Colonic mucosa (tissue), 4 donors: ENCODE data around the gene CDNF. TPM values are rescaled to one million over a fixed set of nuclear protein-coding genes. Genes with fewer than 3 reads are reported as not detected.

ENCODE experiments used
- DNase-seq: peaks from one replicate; pipeline ENCODE4 v3.0.0-alpha.2; 2020
- H3K27ac ChIP-seq: fragments of 200-600 bp; one replicate; pipeline ENCODE4 v1.8.0; 2021
- H3K27me3 ChIP-seq: fragments of 200-600 bp; one replicate; pipeline ENCODE4 v1.8.0; 2021
- H3K36me3 ChIP-seq: fragments of 200-600 bp; one replicate; pipeline ENCODE4 v1.8.0; 2021
- H3K4me1 ChIP-seq: fragments of 200-600 bp; one replicate; pipeline ENCODE4 v1.8.0; 2021; ENCODE audit warnings: mild to moderate bottlenecking
- H3K4me3 ChIP-seq: fragments of 200-600 bp; one replicate; pipeline ENCODE4 v1.8.0; 2021
- H3K9ac ChIP-seq, 2 donors: one replicate each; pipeline ENCODE4 v1.7.0; 2013; ENCODE audit warnings: control low read depth in 2 of 2, low read depth in 2 of 2, low read length in 2 of 2
- H3K9me3 ChIP-seq: fragments of 200-600 bp; one replicate; pipeline ENCODE4 v1.8.0; 2021
- intact Hi-C: fragments of 100-400 bp; cut with DNase I; formaldehyde crosslinking; loops from one replicate; pipeline ENCODE4 v1.14.1; 2022
- total RNA-seq, 2 donors: library from RNA; stranded (reverse); fragmentation: NEBNext Ultra II Directional in 1 of 2; extraction: Animal tissue kit (Norgen Biotek cat#: 25700) in 1 of 2; gene quantifications; one replicate each; pipeline ENCODE4 v1.2.1, GENCODE V29; 2021
- TF ChIP-seq, protein P1 (sequence below): fragments of 200-600 bp; IDR thresholded peaks from one replicate; pipeline ENCODE4 v1.8.0; 2022; ENCODE audit warnings: antibody characterized with exemption, mild to moderate bottlenecking
- donor health status: healthy.
- donor health status: DM: no; HTN: no; CAD: no.
- donor health status: DM: no; HTN: no; CAD: no.

CDNF gene
- total RNA-seq, 2 donors from 2014 or later: 0.82 to 1.4 TPM

DNA sequence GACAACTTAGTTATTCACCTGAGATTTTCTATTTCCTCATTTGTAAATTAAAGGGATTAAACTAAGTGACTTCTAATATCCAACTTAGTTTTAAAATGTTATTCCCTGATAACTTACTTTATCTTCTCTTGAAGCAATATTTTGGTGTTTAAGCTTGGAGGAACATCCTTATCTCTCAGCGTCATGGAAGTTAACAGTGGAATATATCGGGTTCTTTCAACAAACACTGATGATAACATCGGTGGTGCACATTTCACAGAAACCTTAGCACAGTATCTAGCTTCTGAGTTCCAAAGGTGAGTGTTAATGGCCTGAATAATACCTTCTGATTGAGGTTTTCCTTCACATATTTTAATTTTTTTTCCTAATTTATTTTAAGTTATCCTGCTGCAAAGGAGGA lies 14.4 kb upstream of the CDNF start:
- H3K4me3 ChIP-seq: no peak overlapping the region
- TF ChIP-seq, protein P1, sequence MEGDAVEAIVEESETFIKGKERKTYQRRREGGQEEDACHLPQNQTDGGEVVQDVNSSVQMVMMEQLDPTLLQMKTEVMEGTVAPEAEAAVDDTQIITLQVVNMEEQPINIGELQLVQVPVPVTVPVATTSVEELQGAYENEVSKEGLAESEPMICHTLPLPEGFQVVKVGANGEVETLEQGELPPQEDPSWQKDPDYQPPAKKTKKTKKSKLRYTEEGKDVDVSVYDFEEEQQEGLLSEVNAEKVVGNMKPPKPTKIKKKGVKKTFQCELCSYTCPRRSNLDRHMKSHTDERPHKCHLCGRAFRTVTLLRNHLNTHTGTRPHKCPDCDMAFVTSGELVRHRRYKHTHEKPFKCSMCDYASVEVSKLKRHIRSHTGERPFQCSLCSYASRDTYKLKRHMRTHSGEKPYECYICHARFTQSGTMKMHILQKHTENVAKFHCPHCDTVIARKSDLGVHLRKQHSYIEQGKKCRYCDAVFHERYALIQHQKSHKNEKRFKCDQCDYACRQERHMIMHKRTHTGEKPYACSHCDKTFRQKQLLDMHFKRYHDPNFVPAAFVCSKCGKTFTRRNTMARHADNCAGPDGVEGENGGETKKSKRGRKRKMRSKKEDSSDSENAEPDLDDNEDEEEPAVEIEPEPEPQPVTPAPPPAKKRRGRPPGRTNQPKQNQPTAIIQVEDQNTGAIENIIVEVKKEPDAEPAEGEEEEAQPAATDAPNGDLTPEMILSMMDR: no peak
- no peaks in the 10 kb centered on the region for H3K27me3 ChIP-seq
- no peaks in the 10 kb centered on the region for H3K4me1 ChIP-seq
- intact Hi-C loops: no loop called here
- H3K36me3 ChIP-seq: no peaks in the 10 kb centered on the region
- H3K9me3 ChIP-seq: no peaks in the 10 kb centered on the region
- no peak overlapping the region for H3K27ac ChIP-seq
- H3K9ac ChIP-seq: no peak overlapping the region
- DNase-seq: no peak

DNA sequence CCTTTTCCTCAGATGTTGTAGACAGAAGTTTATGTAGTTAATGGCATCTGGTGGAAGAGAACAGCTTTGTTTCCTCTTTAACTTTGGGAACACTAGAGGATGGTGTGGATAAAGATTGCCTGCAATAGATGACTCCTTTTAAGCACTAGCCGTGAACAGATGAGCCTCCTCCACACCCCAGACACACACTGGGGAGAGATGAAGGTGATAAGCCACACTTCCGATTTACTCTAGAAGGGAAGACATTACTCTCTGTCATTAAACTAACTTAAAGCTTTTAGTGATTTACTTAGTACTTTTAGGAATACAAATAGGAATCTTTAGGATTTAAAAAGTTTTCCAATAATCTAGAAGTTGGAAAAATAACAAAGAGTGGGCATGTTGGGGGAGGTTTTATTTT lies 7.1 kb upstream of the CDNF start:
- Histone ChIP-seq H3K36me3 (peaks cover 9% of the 10 kb centered on the region), H3K27ac (no peak overlapping the region), H3K27me3 (no peaks in the 10 kb centered on the region), H3K9me3 (no peaks in the 10 kb centered on the region), H3K9ac (no peak overlapping the region), H3K4me1 (no peaks in the 10 kb centered on the region), H3K4me3 (no peak overlapping the region)
- DNase-seq: no peak
- intact Hi-C loops: no loop called here
- TF ChIP-seq, protein P1: no peak

DNA sequence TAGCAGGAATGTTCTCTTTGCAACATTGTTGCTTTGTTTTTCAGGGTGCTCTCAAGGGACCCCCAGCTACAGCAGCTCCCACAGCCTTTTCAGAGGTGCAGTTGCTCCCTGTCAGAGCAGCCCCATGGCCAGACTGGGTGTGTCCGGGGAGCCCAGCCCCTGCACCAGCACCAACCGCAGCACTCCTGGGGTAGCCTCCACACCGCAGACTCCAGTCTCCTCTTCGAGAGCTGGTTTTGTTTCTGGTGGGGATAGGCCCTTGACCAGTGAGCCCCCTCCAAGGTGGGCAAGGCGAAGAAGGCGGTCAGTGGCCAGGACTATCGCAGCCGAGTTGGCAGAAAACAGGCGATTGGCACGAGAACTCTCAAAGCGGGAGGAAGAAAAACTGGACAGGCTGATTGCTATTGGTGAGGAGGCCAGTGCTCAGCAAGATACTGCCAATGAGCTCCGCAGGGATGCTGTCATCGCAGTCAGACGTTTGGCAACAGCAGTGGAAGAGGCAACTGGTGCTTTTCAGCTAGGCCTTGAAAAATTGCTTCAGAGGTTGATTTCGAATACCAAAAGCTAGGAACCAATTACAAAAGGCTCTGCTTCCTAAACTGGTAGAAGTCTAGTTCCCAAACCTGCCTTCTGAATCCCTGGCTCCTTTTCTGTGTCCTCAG lies 5.6 kb upstream of the CDNF start:
- H3K9ac ChIP-seq: no peak overlapping the region

DNA sequence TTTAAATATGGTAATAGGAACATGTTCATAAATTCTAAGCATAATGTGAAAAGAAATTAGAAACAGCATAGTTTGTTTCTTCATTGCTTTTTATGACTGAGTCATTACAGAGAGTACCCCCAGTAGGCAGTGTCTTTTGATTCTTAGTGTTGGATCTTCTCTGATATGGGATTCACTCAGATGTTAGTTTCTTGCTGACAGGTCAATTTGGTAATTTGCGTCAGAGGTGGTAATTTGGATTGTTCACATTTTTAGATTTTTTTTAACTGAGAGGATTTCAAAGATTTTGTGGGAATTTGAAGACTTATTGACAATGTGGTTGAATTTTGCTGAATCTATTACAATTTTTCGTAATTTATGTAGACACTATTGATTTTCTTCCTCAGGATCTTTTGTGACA lies 2.3 kb upstream of the CDNF start:
- no peaks in the 10 kb centered on the region for H3K9me3 ChIP-seq
- no peaks in the 10 kb centered on the region for H3K4me1 ChIP-seq
- DNase-seq: no peak
- TF ChIP-seq, protein P1: no peak
- no peaks in the 10 kb centered on the region for H3K27me3 ChIP-seq
- no peak overlapping the region for H3K27ac ChIP-seq
- peaks cover 9% of the 10 kb centered on the region for H3K36me3 ChIP-seq
- intact Hi-C loops: no loop called here
- no peak overlapping the region for H3K4me3 ChIP-seq
- no peak overlapping the region for H3K9ac ChIP-seq

More for the DNA sequence above, 5.6 kb upstream of the CDNF start:
- TF ChIP-seq, protein P1: no peak
- Histone ChIP-seq H3K4me3 (no peak overlapping the region), H3K9me3 (no peaks in the 10 kb centered on the region), H3K27me3 (no peaks in the 10 kb centered on the region), H3K4me1 (no peaks in the 10 kb centered on the region), H3K36me3 (peaks cover 9% of the 10 kb centered on the region), H3K27ac (no peak overlapping the region)
- DNase-seq: no peak
- intact Hi-C loops: no loop called here

DNA sequence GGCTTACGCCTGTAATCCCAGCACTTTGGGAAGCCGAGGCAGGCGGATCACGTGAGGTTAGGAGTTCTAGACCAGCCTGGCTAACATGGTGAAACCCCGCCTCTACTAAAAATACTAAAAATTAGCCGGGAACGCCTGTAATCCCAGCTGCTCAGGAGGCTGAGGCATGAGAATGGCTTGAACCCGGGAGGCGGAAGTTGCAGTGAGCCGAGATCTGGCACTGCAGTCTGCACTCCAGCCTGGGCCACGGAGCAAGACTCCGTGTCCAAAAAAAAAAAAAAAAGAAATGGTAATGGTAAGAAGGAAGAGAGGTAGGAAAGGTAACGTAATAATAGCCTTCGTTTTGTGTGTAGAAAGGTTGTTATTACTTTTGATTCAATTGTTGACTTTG lies 1.5 kb upstream of the CDNF start:
- Histone ChIP-seq H3K36me3 (peaks cover 8% of the 10 kb centered on the region), H3K27ac (peak overlapping the region; percentile 72), H3K27me3 (no peaks in the 10 kb centered on the region), H3K4me3 (peak overlapping the region; percentile 91), H3K9ac (peak overlapping the region; percentile 85 to 98), H3K9me3 (no peaks in the 10 kb centered on the region), H3K4me1 (no peaks in the 10 kb centered on the region)
- TF ChIP-seq, protein P1: no peak
- intact Hi-C loops: no loop called here
- DNase-seq: peak; percentile 53
